BJ (cell line): ENCODE measurements around the gene TRPM1. TPM values are rescaled to one million over a fixed set of nuclear protein-coding genes. Genes with fewer than 3 reads are reported as not detected.

Source experiments
- CTCF ChIA-PET: fragments of 350-600 bp; formaldehyde crosslinking; extraction: SDS; loops from one replicate; lab custom pipeline; 2021; ENCODE audit warnings: antibody characterized with exemption, inconsistent platforms; lab: Yijun Ruan, JAX
- POLR2A ChIA-PET: fragments of 300-600 bp; sonication (Branson Sonifier 250); formaldehyde crosslinking; extraction: SDS; loops from one replicate; lab custom pipeline; 2021; ENCODE audit warnings: antibody characterized with exemption; lab: Charles Lee
- DNase-seq: peaks from one replicate; pipeline ENCODE4 v3.0.0-alpha.2; 2011; ENCODE audit warnings: low read depth
- H3K27me3 ChIP-seq: 2 replicates; pipeline ENCODE4 v1.6.0; 2011; ENCODE audit warnings: low read length; ENCODE audit not compliant: control insufficient read depth, insufficient read depth
- H3K36me3 ChIP-seq: 2 replicates; pipeline ENCODE4 v1.5.1; 2011; ENCODE audit warnings: low read length; ENCODE audit not compliant: control insufficient read depth, insufficient read depth
- H3K4me3 ChIP-seq: 2 replicates; pipeline ENCODE4 v1.5.1; 2011; ENCODE audit warnings: low read depth, mild to moderate bottlenecking, control low read depth, low read length
- polyA plus RNA-seq: library from polyadenylated mRNA; depleted of rRNA; stranded (reverse); fragments of >200 nt; gene quantifications from 2 replicates; pipeline ENCODE4 v1.2.3, GENCODE V29; 2011
- TF ChIP-seq, protein P1 (sequence below): IDR thresholded peaks from 2 replicates; pipeline ENCODE4 v1.5.1; 2011; ENCODE audit warnings: low read depth, mild to moderate bottlenecking, control low read depth, inconsistent platforms, low read length, moderate library complexity; ENCODE audit not compliant: insufficient read depth

The TRPM1 gene
- polyA plus RNA-seq, 1 experiment: 0.44 TPM

DNA sequence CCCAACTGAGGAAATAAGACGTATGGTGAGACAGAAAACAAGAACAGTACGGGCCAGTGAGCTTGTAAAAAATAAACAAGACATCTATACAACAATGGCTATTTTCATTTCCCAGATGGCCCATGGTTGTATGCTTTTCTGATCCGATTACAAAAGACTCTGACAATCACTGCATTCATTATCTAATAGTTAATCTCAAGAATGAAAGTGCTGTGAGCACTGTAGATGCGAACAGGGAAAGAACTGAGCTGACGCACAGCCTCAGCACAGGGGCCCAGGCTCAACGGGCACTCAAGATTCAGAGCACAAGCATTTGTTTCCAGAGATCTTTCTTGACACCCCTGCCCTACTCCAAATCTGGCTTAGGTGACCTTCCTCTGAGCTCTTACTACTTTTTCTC is 117.0 kb downstream of the TRPM1 start:
- DNase-seq: no peak
- ChIA-PET POLR2A (no interaction called here), CTCF (interaction anchor here (0.8 to 1.1 kb wide), 2 partner anchors 20 to 98 kb away, joined by 3 read pairs; no protein-coding TSS in a partner anchor)
- H3K36me3 ChIP-seq: peaks cover 6% of the 10 kb centered on the region
- H3K4me3 ChIP-seq: no peak overlapping the region
- TF ChIP-seq, protein P1, sequence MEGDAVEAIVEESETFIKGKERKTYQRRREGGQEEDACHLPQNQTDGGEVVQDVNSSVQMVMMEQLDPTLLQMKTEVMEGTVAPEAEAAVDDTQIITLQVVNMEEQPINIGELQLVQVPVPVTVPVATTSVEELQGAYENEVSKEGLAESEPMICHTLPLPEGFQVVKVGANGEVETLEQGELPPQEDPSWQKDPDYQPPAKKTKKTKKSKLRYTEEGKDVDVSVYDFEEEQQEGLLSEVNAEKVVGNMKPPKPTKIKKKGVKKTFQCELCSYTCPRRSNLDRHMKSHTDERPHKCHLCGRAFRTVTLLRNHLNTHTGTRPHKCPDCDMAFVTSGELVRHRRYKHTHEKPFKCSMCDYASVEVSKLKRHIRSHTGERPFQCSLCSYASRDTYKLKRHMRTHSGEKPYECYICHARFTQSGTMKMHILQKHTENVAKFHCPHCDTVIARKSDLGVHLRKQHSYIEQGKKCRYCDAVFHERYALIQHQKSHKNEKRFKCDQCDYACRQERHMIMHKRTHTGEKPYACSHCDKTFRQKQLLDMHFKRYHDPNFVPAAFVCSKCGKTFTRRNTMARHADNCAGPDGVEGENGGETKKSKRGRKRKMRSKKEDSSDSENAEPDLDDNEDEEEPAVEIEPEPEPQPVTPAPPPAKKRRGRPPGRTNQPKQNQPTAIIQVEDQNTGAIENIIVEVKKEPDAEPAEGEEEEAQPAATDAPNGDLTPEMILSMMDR: no peak
- H3K27me3 ChIP-seq: no peaks in the 10 kb centered on the region

DNA sequence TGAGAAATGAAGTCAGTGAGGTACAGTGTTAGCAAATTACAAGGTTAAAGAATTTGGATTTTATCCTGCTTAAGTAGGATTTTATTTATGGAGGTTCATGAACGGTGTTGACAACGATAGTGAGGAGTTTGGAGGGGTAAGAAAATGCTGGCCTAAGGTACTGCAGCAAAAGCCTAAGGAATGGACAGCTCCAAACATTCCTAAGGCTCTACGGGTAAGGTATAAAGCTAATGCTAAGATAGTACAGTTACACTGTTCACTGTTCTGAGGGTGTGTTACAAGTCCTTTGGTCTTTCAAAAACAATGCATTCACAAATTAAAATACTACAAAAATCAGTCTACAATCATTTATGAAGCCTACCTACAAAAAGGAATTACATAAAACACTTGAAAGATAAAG is 117.4 kb downstream of the TRPM1 start:
- TF ChIP-seq, protein P1: no peak
- peaks cover 6% of the 10 kb centered on the region for H3K36me3 ChIP-seq
- ChIA-PET POLR2A (no interaction called here), CTCF (interaction anchor here (1.1 kb wide), 1 partner anchor 98 kb away, joined by 3 read pairs; no protein-coding TSS in a partner anchor)
- H3K4me3 ChIP-seq: no peak overlapping the region
- H3K27me3 ChIP-seq: no peaks in the 10 kb centered on the region
- no peak for DNase-seq

DNA sequence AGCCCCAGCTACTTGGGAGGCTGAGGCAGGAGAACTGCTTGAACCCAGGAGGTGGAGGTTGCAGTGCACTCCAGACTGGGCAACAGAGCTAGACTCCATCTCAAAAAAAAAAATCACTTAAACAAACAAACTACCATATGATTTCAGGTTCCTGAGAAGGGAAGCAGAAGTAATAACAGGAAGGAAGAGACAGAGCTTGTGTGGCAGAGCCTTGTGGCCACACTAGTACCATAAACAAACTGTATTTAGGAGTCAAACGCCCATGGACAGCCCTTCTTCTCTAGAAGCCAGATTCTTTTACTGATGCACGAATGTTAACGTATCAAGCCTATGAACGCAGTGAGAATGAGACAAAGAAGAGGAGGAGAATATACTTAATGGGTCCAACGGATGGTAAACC is 122.1 kb downstream of the TRPM1 start:
- H3K36me3 ChIP-seq: peaks cover 2% of the 10 kb centered on the region
- DNase-seq: no peak
- H3K27me3 ChIP-seq: no peaks in the 10 kb centered on the region
- H3K4me3 ChIP-seq: no peak overlapping the region
- POLR2A ChIA-PET: no interaction called here
- TF ChIP-seq, protein P1: no peak
- CTCF ChIA-PET: no interaction called here

DNA sequence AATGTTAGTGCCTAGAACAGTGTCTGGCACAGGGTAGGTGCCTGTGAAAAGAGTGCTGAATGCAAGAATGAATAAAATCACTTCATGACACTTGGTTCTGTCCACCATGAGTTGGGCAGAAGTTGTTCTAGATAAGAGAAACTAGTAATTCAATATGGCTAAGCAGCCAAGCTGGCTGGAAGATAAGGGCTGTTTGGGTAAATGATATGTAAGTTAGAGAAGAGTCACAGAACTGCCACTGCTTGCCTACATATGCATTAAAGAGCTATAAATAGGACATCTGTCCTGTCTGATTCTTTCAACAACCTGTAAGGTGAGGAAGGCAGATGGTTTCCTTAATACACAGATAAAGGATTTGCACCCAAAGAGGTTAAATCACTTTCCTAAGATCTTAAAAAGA is 123.2 kb downstream of the TRPM1 start:
- ChIA-PET POLR2A (no interaction called here), CTCF (interaction anchor here (0.9 kb wide), 1 partner anchor 151 kb away, joined by 3 read pairs; no protein-coding TSS in a partner anchor)
- DNase-seq: no peak
- peaks cover 5% of the 10 kb centered on the region for H3K36me3 ChIP-seq
- H3K27me3 ChIP-seq: no peaks in the 10 kb centered on the region
- TF ChIP-seq, protein P1: no peak
- H3K4me3 ChIP-seq: no peak overlapping the region

DNA sequence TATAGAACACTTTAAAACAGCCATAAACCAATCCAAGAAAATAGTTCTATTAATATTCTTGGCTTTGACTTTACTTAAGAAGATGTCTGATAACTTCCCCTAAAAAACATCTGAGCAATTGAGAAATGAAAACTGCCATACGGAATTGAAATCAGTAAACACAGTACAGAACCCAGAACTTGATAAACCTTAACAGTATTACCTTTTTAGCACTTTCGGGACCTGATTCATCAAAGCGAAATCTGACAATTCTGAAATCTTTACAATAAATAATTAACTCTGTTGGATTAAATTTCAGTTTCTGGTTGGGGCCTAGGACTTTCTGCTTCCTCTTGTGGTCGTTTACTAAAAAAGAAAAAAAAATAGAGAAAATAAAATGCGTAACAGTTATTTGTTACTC is 127.4 kb downstream of the TRPM1 start:
- 0 out of 2 replicates have a peak, but pooled peaks cover 4% of the 10 kb centered on the region for H3K36me3 ChIP-seq
- ChIA-PET CTCF (interaction anchor here (0.7 to 1.3 kb wide), 2 partner anchors 15 to 155 kb away, joined by 3 to 4 read pairs; no protein-coding TSS in a partner anchor), POLR2A (interaction anchor here (1.0 kb wide), 1 partner anchor 11 kb away, joined by 4 read pairs; no protein-coding TSS in a partner anchor)
- H3K4me3 ChIP-seq: no peak overlapping the region
- no peak for DNase-seq
- TF ChIP-seq, protein P1: no peak
- H3K27me3 ChIP-seq: no peaks in the 10 kb centered on the region
